Sigmoid colon (tissue), 7 donors: ENCODE measurements around the gene PPP2R2C. TPM values are rescaled to one million over a fixed set of nuclear protein-coding genes. Genes with fewer than 3 reads are reported as not detected.

Experiments
- DNase-seq: peaks from one replicate; pipeline ENCODE4 v3.0.0-alpha.2; 2019
- H3K27ac ChIP-seq, 4 donors: fragments of 200-600 bp; sonication (generic); one replicate each; pipeline ENCODE4 v1.5.1; 2016 to 2019; ENCODE audit warnings: mild to moderate bottlenecking in 1 of 4
- H3K27me3 ChIP-seq, 3 donors: fragments of 200-600 bp; sonication (generic); one replicate each; pipeline ENCODE4 v1.5.1; 2019; ENCODE audit warnings: mild to moderate bottlenecking in 1 of 3
- H3K36me3 ChIP-seq, 4 donors: fragments of 200-600 bp; sonication (generic); one replicate each; pipeline ENCODE4 v1.5.1; 2016 to 2019
- H3K4me1 ChIP-seq, 4 donors: fragments of 200-600 bp; sonication (generic); one replicate each; pipeline ENCODE4 v1.5.1; 2017 to 2019
- H3K4me3 ChIP-seq, 4 donors: fragments of 200-600 bp; sonication (generic); one replicate each; pipeline ENCODE4 v1.5.1; 2017 to 2019; ENCODE audit warnings: mild to moderate bottlenecking in 2 of 4, moderate library complexity in 1 of 4
- H3K9me3 ChIP-seq, 4 donors: fragments of 200-600 bp in 3 of 4; sonication (generic) in 3 of 4; one replicate each; pipeline versions ENCODE4 v1.5.1 to v1.6.1; 2013 to 2019
- CTCF ChIP-seq, 4 experiments: fragments of 450-650 bp in 3 of 4; fragments of 200-600 bp in 1 of 4; IDR thresholded peaks; one replicate each; pipeline ENCODE4 v1.5.1; 2016 to 2019; ENCODE audit warnings: antibody characterized with exemption in 4 of 4, mild to moderate bottlenecking in 3 of 4, moderate library complexity in 2 of 4
- EP300 ChIP-seq, 4 donors: sonication (generic); formaldehyde crosslinking; IDR thresholded peaks; one replicate each; pipeline ENCODE4 v1.6.1; 2017; ENCODE audit warnings: antibody characterized with exemption in 4 of 4
- POLR2A ChIP-seq, 2 donors: fragments of 450-650 bp; IDR thresholded peaks; one replicate each; pipeline ENCODE4 v1.6.1; 2016; ENCODE audit warnings: antibody characterized with exemption in 2 of 2, mild to moderate bottlenecking in 2 of 2, moderate library complexity in 2 of 2
- POLR2AphosphoS5 ChIP-seq, 4 donors: sonication (generic); formaldehyde crosslinking; IDR thresholded peaks; one replicate each; pipeline ENCODE4 v1.6.1; 2017; ENCODE audit warnings: antibody characterized with exemption in 4 of 4
- WGBS, 2 donors: extraction: QIAGEN DNeasy Blood & Tissue Kit; methylation state at CpG; one replicate each; pipeline ENCODE4 v1.1.7; 2013; 5-methylcytosine and 5-hydroxymethylcytosine counted together
- intact Hi-C: fragments of 100-400 bp; cut with DNase I; formaldehyde crosslinking; loops from one replicate; pipeline ENCODE4 v1.15.1; 2023
- polyA plus RNA-seq, 3 donors: library from polyadenylated mRNA; stranded (reverse); fragments of 200-250 nt; gene quantifications; one replicate each; pipeline ENCODE4 v1.2.3, GENCODE V29; 2013
- total RNA-seq, 4 donors: library from RNA; depleted of rRNA; stranded (reverse); fragments of >200 nt; gene quantifications; one replicate each; pipeline ENCODE4 v1.1.0, GENCODE V29; 2016
- donor health status: healthy with polysubstance abuse.
- donor health status: Bipolar disorder and iron deficiency.
- donor health status: healthy.

The PPP2R2C gene
- total and polyA plus RNA-seq, 7 donors: 0.49 to 2.8 (median 1.1) TPM; not detected in 2

- WGBS, 2 donors: 47 to 52% methylated on average over 22 of the region's 22 CpGs
- no peak overlapping the region for H3K4me3 ChIP-seq
- TF ChIP-seq POLR2A (IDR thresholded peaks at IDR 0.05) (no peak), CTCF (IDR thresholded peaks at IDR 0.05) (no peak), POLR2AphosphoS5 (IDR thresholded peaks at IDR 0.05) (no peak), EP300 (IDR thresholded peaks at IDR 0.05) (no peak)
- peaks cover 0 to 34% (median 3%) of the 10 kb centered on the region in 3 donors for H3K27me3 ChIP-seq
- no peaks in the 10 kb centered on the region for H3K9me3 ChIP-seq
- no peak for DNase-seq
- peaks cover 0 to 16% (median 14%) of the 10 kb centered on the region in 4 donors for H3K4me1 ChIP-seq
- no peaks in the 10 kb centered on the region for H3K36me3 ChIP-seq
- H3K27ac ChIP-seq: no peak overlapping the region
- intact Hi-C loops: loop anchor here (10.0 kb wide), 1 partner anchor 62 kb away; no protein-coding TSS in a partner anchor
Observed at GRCh38 chr4:6446538-6447451, 25.6 kb downstream of the PPP2R2C start.

GRCh38 chr4:6446130-6446482, 26.3 kb downstream of the PPP2R2C start:
- TF ChIP-seq POLR2A (IDR thresholded peaks at IDR 0.05) (no peak), CTCF (IDR thresholded peaks at IDR 0.05) (no peak), EP300 (IDR thresholded peaks at IDR 0.05) (no peak), POLR2AphosphoS5 (IDR thresholded peaks at IDR 0.05) (no peak)
- no peak overlapping the region for H3K4me3 ChIP-seq
- intact Hi-C loops: loop anchor here (10.0 kb wide), 1 partner anchor 61 kb away; no protein-coding TSS in a partner anchor
- 76 to 82% methylated on average over 14 of the region's 14 CpGs for WGBS, 2 donors
- peaks cover 0 to 34% (median 3%) of the 10 kb centered on the region in 3 donors for H3K27me3 ChIP-seq
- H3K36me3 ChIP-seq: no peaks in the 10 kb centered on the region
- H3K27ac ChIP-seq: no peak overlapping the region
- H3K4me1 ChIP-seq: peaks cover 0 to 16% (median 14%) of the 10 kb centered on the region in 4 donors
- DNase-seq: no peak
- H3K9me3 ChIP-seq: no peaks in the 10 kb centered on the region

GRCh38 chr4:6445403-6446129, 26.8 kb downstream of the PPP2R2C start:
- Histone ChIP-seq H3K36me3 (no peaks in the 10 kb centered on the region), H3K4me3 (no peak overlapping the region), H3K4me1 (peaks cover 0 to 16% (median 14%) of the 10 kb centered on the region in 4 donors), H3K27ac (no peak overlapping the region), H3K27me3 (peaks cover 0 to 34% (median 3%) of the 10 kb centered on the region in 3 donors), H3K9me3 (no peaks in the 10 kb centered on the region)
- no peak for DNase-seq
- TF ChIP-seq POLR2A (IDR thresholded peaks at IDR 0.05) (no peak), EP300 (IDR thresholded peaks at IDR 0.05) (no peak)
- intact Hi-C loops: loop anchor here (10.0 kb wide), 1 partner anchor 61 kb away; no protein-coding TSS in a partner anchor
- 68 to 75% methylated on average over 5 of the region's 5 CpGs for WGBS, 2 donors

GRCh38 chr4:6444582-6444981, 27.8 kb downstream of the PPP2R2C start:
- TF ChIP-seq POLR2AphosphoS5 (IDR thresholded peaks at IDR 0.05) (no peak), CTCF (IDR thresholded peaks at IDR 0.05) (no peak), POLR2A (IDR thresholded peaks at IDR 0.05) (no peak), EP300 (IDR thresholded peaks at IDR 0.05) (no peak)
- H3K27me3 ChIP-seq: peaks cover 0 to 34% (median 3%) of the 10 kb centered on the region in 3 donors
- H3K4me3 ChIP-seq: no peak overlapping the region
- H3K27ac ChIP-seq: no peak overlapping the region
- intact Hi-C loops: loop anchor here (10.0 kb wide), 1 partner anchor 60 kb away; no protein-coding TSS in a partner anchor
- H3K36me3 ChIP-seq: no peaks in the 10 kb centered on the region
- peaks cover 0 to 16% (median 14%) of the 10 kb centered on the region in 4 donors for H3K4me1 ChIP-seq
- WGBS, 2 donors: 62 to 66% methylated on average over 6 of the region's 6 CpGs
- DNase-seq: no peak
- no peaks in the 10 kb centered on the region for H3K9me3 ChIP-seq
